PFSK-1 (cell line): ENCODE results near the gene MUSK.

ENCODE experiments used
- FOXP2 ChIP-seq: optimal IDR thresholded peaks from 2 replicates; pipeline ENCODE3; 2011; ENCODE audit warnings: borderline replicate concordance, control low read depth, inconsistent platforms; ENCODE audit not compliant: insufficient read depth; ENCODE audit errors: extremely low read length, extremely low read depth
- POLR2AphosphoS5 ChIP-seq: IDR thresholded peaks from 2 replicates; pipeline ENCODE4 v1.6.1; 2012; ENCODE audit warnings: low read depth, mild to moderate bottlenecking, control low read depth, low read length, moderate library complexity
- REST ChIP-seq, 2 experiments: IDR thresholded peaks; 2 replicates each; pipeline versions ENCODE4 v1.6.1 to v1.8.0; 2011 to 2012; ENCODE audit warnings: low read depth in 2 of 2, low read length in 2 of 2, control low read depth in 1 of 2, inconsistent platforms in 1 of 2, mild to moderate bottlenecking in 1 of 2, moderate library complexity in 1 of 2; ENCODE audit not compliant: insufficient read depth in 1 of 2
- SIN3A ChIP-seq: IDR thresholded peaks from 2 replicates; pipeline ENCODE4 v1.6.1; 2012; ENCODE audit warnings: mild to moderate bottlenecking, low read length, moderate library complexity, borderline replicate concordance; ENCODE audit not compliant: insufficient read depth
- TAF1 ChIP-seq: IDR thresholded peaks from 2 replicates; pipeline ENCODE4 v1.6.1; 2012; ENCODE audit warnings: low read length, control low read depth, borderline replicate concordance; ENCODE audit not compliant: insufficient read depth

- TF ChIP-seq REST (IDR thresholded peaks at IDR 0.05; ENCODE audit: insufficient read depth in 1 of 2, low read depth in 2 of 2, low read length in 2 of 2) (no peak), POLR2AphosphoS5 (no peak), TAF1 (no peak), SIN3A (no peak), FOXP2 (no peak)
Measured at GRCh38 chr9:110835404-110835803, 166.8 kb downstream of the MUSK start.
